H1 (cell line): ENCODE results near the gene CBL. TPM values are rescaled to one million over a fixed set of nuclear protein-coding genes. Genes with fewer than 3 reads are reported as not detected.

Experiments
- CTCF ChIA-PET: fragments of 300-600 bp; sonication (Branson Sonifier 250); formaldehyde crosslinking; loops from one replicate; lab custom pipeline; 2021; ENCODE audit not compliant: partially characterized antibody; lab: Charles Lee
- POLR2A ChIA-PET: fragments of 300-600 bp; sonication (Branson Sonifier 250); formaldehyde crosslinking; loops from one replicate; lab custom pipeline; 2021; ENCODE audit warnings: inconsistent platforms; ENCODE audit not compliant: partially characterized antibody; lab: Charles Lee
- DNase-seq, 2 experiments: peaks; one replicate each; pipeline versions ENCODE4 v3.0.0 to v3.0.0-alpha.2; 2010 to 2022; ENCODE audit warnings: low spot score in 2 of 2, low read depth in 1 of 2, mixed read lengths in 1 of 2
- FAIRE-seq: peaks from 2 replicates; lab custom pipeline; 2011; peaks lifted over from hg19 to GRCh38; lab: Jason Lieb, UNC
- H2AFZ ChIP-seq: 2 replicates; pipeline ENCODE4 v1.8.1; 2012; ENCODE audit warnings: low read length, inconsistent platforms
- H2AK5ac ChIP-seq: 2 replicates; pipeline ENCODE4 v1.6.1; 2013; ENCODE audit warnings: low read depth, low read length
- H2BK120ac ChIP-seq: replicated peaks from 2 replicates; pipeline ENCODE3; 2013; ENCODE audit warnings: low read depth, low read length, inconsistent platforms
- H2BK12ac ChIP-seq: 2 replicates; pipeline ENCODE4 v1.6.1; 2013; ENCODE audit warnings: low read depth, low read length
- H2BK15ac ChIP-seq: 2 replicates; pipeline ENCODE4 v1.6.1; 2013; ENCODE audit warnings: low read length
- H2BK20ac ChIP-seq: 2 replicates; pipeline ENCODE4 v1.6.1; 2013; ENCODE audit warnings: low read length
- H2BK5ac ChIP-seq: 2 replicates; pipeline ENCODE4 v1.6.1; 2013; ENCODE audit warnings: low read depth, low read length
- H3K14ac ChIP-seq: 2 replicates; pipeline ENCODE4 v1.6.1; 2013; ENCODE audit warnings: inconsistent platforms; ENCODE audit not compliant: insufficient read length
- H3K18ac ChIP-seq: 2 replicates; pipeline ENCODE4 v1.6.1; 2013; ENCODE audit warnings: low read length; ENCODE audit errors: extremely low read depth
- H3K23ac ChIP-seq: 2 replicates; pipeline ENCODE4 v1.6.1; 2013; ENCODE audit warnings: inconsistent platforms; ENCODE audit not compliant: insufficient read length
- H3K23me2 ChIP-seq: 2 replicates; pipeline ENCODE4 v1.6.1; 2013; ENCODE audit warnings: low read depth, low read length
- H3K27ac ChIP-seq: 2 replicates; pipeline ENCODE4 v1.6.1; 2011; ENCODE audit warnings: low read depth, low read length, inconsistent platforms
- H3K27me3 ChIP-seq, 4 experiments: replicated peaks in 1 of 4; 1 replicate in 1 of 4; 2 replicates in 3 of 4; pipeline versions ENCODE4 v1.6.1 to v1.8.1; 2011 to 2013; ENCODE audit warnings: low read length in 3 of 4, mild to moderate bottlenecking in 3 of 4, inconsistent platforms in 2 of 4, mixed read lengths in 2 of 4, moderate library complexity in 1 of 4; ENCODE audit not compliant: control insufficient read depth in 3 of 4, insufficient read depth in 3 of 4; ENCODE audit errors: extremely low read depth in 1 of 4
- H3K36me3 ChIP-seq, 4 experiments: 2 replicates each; pipeline versions ENCODE4 v1.6.1 to v1.8.1; 2011 to 2013; ENCODE audit warnings: mild to moderate bottlenecking in 4 of 4, low read length in 3 of 4, moderate library complexity in 2 of 4, control low read depth in 1 of 4, inconsistent platforms in 1 of 4; ENCODE audit not compliant: insufficient read depth in 4 of 4, control insufficient read depth in 2 of 4
- H3K4ac ChIP-seq: replicated peaks from 2 replicates; pipeline ENCODE3; 2013; ENCODE audit warnings: low read length, low read depth, mixed read lengths, inconsistent platforms; ENCODE audit not compliant: insufficient read length
- H3K4me1 ChIP-seq, 4 experiments: replicated peaks in 1 of 4; 1 replicate in 1 of 4; 2 replicates in 3 of 4; pipeline versions ENCODE4 v1.6.1 to v1.8.1; 2011 to 2013; ENCODE audit warnings: low read length in 3 of 4, inconsistent platforms in 2 of 4, mixed read lengths in 1 of 4; ENCODE audit not compliant: insufficient read depth in 4 of 4, control insufficient read depth in 3 of 4
- H3K4me2 ChIP-seq, 2 experiments: 2 replicates each; pipeline versions ENCODE4 v1.6.1 to v1.8.1; 2011 to 2013; ENCODE audit warnings: low read depth in 2 of 2, low read length in 2 of 2, control low read depth in 1 of 2, inconsistent platforms in 1 of 2, mild to moderate bottlenecking in 1 of 2; ENCODE audit not compliant: insufficient read depth in 1 of 2
- H3K4me3 ChIP-seq, 4 experiments: fragments of 200-600, 300-600 bp in 1 of 4; sonication (generic), shearing (Covaris generic), sonication (Bioruptor Twin) in 1 of 4; 2 replicates each; pipeline versions ENCODE4 v1.5.1 to v1.8.1; 2011 to 2016; ENCODE audit warnings: low read length in 4 of 4, low read depth in 3 of 4, control low read depth in 2 of 4, inconsistent platforms in 2 of 4, mild to moderate bottlenecking in 2 of 4, mixed read lengths in 1 of 4, moderate library complexity in 1 of 4; ENCODE audit not compliant: insufficient read depth in 2 of 4; ENCODE audit errors: extremely low read depth in 1 of 4
- H3K56ac ChIP-seq: replicated peaks from 2 replicates; pipeline ENCODE3; 2013; ENCODE audit warnings: low read depth, mild to moderate bottlenecking, mixed read lengths, low read length, inconsistent platforms; ENCODE audit not compliant: insufficient read length
- H3K79me1 ChIP-seq: 2 replicates; pipeline ENCODE4 v1.6.1; 2013; ENCODE audit warnings: low read depth, low read length, control low read depth
- H3K79me2 ChIP-seq, 2 experiments: 2 replicates each; pipeline versions ENCODE4 v1.6.1 to v1.8.1; 2012 to 2013; ENCODE audit warnings: low read length in 2 of 2, mild to moderate bottlenecking in 2 of 2, inconsistent platforms in 1 of 2; ENCODE audit not compliant: insufficient read depth in 2 of 2, control insufficient read depth in 1 of 2
- H3K9ac ChIP-seq, 4 experiments: replicated peaks in 1 of 4; 1 replicate in 1 of 4; 2 replicates in 3 of 4; pipeline versions ENCODE4 v1.6.1 to v1.8.1; 2011 to 2013; ENCODE audit warnings: low read depth in 3 of 4, low read length in 3 of 4, control low read depth in 2 of 4, mild to moderate bottlenecking in 2 of 4, moderate library complexity in 2 of 4, inconsistent platforms in 1 of 4; ENCODE audit errors: extremely low read depth in 1 of 4
- H3K9me3 ChIP-seq, 2 experiments: 2 replicates each; pipeline versions ENCODE4 v1.6.1 to v1.8.1; 2012 to 2013; ENCODE audit warnings: mild to moderate bottlenecking in 2 of 2, moderate library complexity in 2 of 2, control low read depth in 1 of 2, inconsistent platforms in 1 of 2, low read depth in 1 of 2, low read length in 1 of 2, mixed read lengths in 1 of 2; ENCODE audit not compliant: insufficient read depth in 2 of 2
- H4K20me1 ChIP-seq, 2 experiments: replicated peaks in 1 of 2; 2 replicates each; pipeline versions ENCODE3 to v1.8.1; 2011 to 2013; ENCODE audit warnings: inconsistent platforms in 2 of 2, low read length in 2 of 2, mild to moderate bottlenecking in 1 of 2; ENCODE audit not compliant: insufficient read depth in 2 of 2, control insufficient read depth in 1 of 2
- H4K5ac ChIP-seq: 2 replicates; pipeline ENCODE4 v1.6.1; 2013; ENCODE audit warnings: low read length, low read depth, mixed read lengths, inconsistent platforms; ENCODE audit not compliant: insufficient read length
- H4K8ac ChIP-seq: 2 replicates; pipeline ENCODE4 v1.8.0; 2013; ENCODE audit warnings: mild to moderate bottlenecking, moderate library complexity, low read length, inconsistent platforms; ENCODE audit not compliant: insufficient read depth; ENCODE audit errors: extremely low read depth
- H4K91ac ChIP-seq: replicated peaks from 2 replicates; pipeline ENCODE3; 2013; ENCODE audit warnings: low read length, mixed read lengths, inconsistent platforms; ENCODE audit not compliant: insufficient read length
- BACH1 ChIP-seq: IDR thresholded peaks from 2 replicates; pipeline ENCODE4 v1.6.1; 2012; ENCODE audit warnings: low read length, improper control_type of control experiment
- CBX5 ChIP-seq: fragments of 300-800, 300-1000 bp; sonication (generic); IDR thresholded peaks from 2 replicates; pipeline ENCODE4 v1.7.1; 2016; ENCODE audit warnings: antibody characterized with exemption, low read length, low read depth
- GTF2F1 ChIP-seq: IDR thresholded peaks from 2 replicates; pipeline ENCODE4 v1.6.1; 2012; ENCODE audit warnings: low read depth, low read length, improper control_type of control experiment, borderline replicate concordance
- JUND ChIP-seq: IDR thresholded peaks from 2 replicates; pipeline ENCODE4 v1.6.1; 2011; ENCODE audit warnings: mild to moderate bottlenecking, improper control_type of control experiment, low read length
- NANOG ChIP-seq: IDR thresholded peaks from 2 replicates; pipeline ENCODE4 v1.6.1; 2011; ENCODE audit warnings: low read length, low read depth, mild to moderate bottlenecking, inconsistent platforms; ENCODE audit not compliant: insufficient read depth, poor library complexity, severe bottlenecking
- RXRA ChIP-seq: IDR thresholded peaks from 2 replicates; pipeline ENCODE4 v1.6.1; 2011; ENCODE audit warnings: low read depth, mild to moderate bottlenecking, low read length, moderate library complexity; ENCODE audit not compliant: insufficient read depth
- SAP30 ChIP-seq: fragments of 300-600 bp; sonication (generic); IDR thresholded peaks from 2 replicates; pipeline ENCODE4 v1.7.1; 2012; ENCODE audit warnings: low read length, moderate library complexity, mild to moderate bottlenecking, inconsistent platforms; ENCODE audit not compliant: insufficient read depth, insufficient replicate concordance
- SUZ12 ChIP-seq: fragments of 200-600 bp; sonication (generic); IDR thresholded peaks from 2 replicates; pipeline ENCODE4 v1.6.1; 2012; ENCODE audit warnings: mild to moderate bottlenecking, inconsistent platforms, low read length, moderate library complexity, mixed read lengths
- TAF1 ChIP-seq: IDR thresholded peaks from 2 replicates; pipeline ENCODE4 v1.6.1; 2011; ENCODE audit warnings: mild to moderate bottlenecking, low read depth, low read length
- TBP ChIP-seq: IDR thresholded peaks from 2 replicates; pipeline ENCODE4 v1.6.1; 2011; ENCODE audit warnings: low read depth, low read length, improper control_type of control experiment
- YY1 ChIP-seq: IDR thresholded peaks from 2 replicates; pipeline ENCODE4 v1.6.1; 2011; ENCODE audit warnings: low read depth, mild to moderate bottlenecking, low read length
- ZNF274 ChIP-seq: IDR thresholded peaks from 2 replicates; pipeline ENCODE4 v1.7.0; 2012; ENCODE audit warnings: low read length, borderline replicate concordance; ENCODE audit errors: extremely low read depth
- WGBS, 2 experiments: shearing (Covaris generic) in 1 of 2; methylation state at CpG; one replicate each; pipeline versions ENCODE4 v1.1.6 to v1.1.7; 2013 to 2015; ENCODE audit warnings: low lambda C conversion rate in 2 of 2, mixed read lengths in 2 of 2, inconsistent platforms in 1 of 2, low coverage in 1 of 2, missing lambda C conversion rate in 1 of 2; ENCODE audit not compliant: insufficient replicate concordance in 2 of 2, insufficient coverage in 1 of 2, insufficient read length in 1 of 2; ENCODE audit errors: extremely low coverage in 1 of 2, missing lambda C conversion rate in 1 of 2; 5-methylcytosine and 5-hydroxymethylcytosine counted together
- polyA plus RNA-seq, 7 experiments: library from polyadenylated mRNA; depleted of rRNA in 3 of 7; stranded (reverse) in 5 of 7; unstranded in 2 of 7; fragments of >200 nt in 5 of 7; fragments of 200-250 nt in 2 of 7; gene quantifications; 1 replicate in 5 of 7; 2 replicates in 1 of 7; 4 replicates in 1 of 7; pipeline versions ENCODE4 v1.2.1 to v1.2.3, GENCODE V29; 2011 to 2013; ENCODE audit warnings: missing spikeins in 2 of 7, mixed read lengths in 2 of 7
- total RNA-seq: library from RNA; stranded (reverse); fragmentation: NEBNext Ultra II Directional; extraction: Animal tissue kit (Norgen Biotek cat#: 25700); gene quantifications from 2 replicates; pipeline ENCODE4 v1.2.1, GENCODE V29; 2021

Gene CBL
- total and polyA plus RNA-seq, 2 of the 8 experiments (the other 6 are each of a cell fraction or from before 2014, with no cell fraction given) = 23.1 to 57.8 TPM

DNA sequence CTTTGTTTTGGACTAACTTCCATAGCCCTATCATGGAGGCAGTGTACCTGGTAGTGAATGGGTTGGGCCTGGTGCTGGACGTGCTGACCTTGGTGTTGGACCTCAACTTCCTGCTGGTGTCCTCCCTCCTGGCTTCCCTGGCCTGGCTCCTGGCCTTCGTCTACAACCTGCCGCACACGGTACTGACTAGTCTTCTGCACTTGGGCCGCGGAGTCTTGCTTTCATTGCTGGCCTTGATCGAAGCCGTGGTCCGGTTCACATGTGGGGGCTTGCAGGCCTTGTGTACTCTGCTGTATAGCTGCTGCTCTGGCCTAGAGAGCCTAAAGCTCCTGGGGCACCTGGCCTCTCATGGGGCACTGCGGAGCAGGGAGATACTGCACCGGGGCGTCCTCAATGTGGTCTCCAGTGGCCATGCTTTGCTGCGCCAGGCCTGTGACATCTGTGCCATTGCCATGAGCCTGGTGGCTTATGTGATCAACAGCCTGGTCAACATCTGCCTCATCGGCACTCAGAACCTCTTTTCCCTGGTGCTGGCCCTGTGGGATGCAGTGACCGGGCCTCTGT is 129.0 kb downstream of the CBL start:
- H2AFZ ChIP-seq = no peak overlapping the region
- H3K23me2 ChIP-seq = peaks cover 11% of the 10 kb centered on the region; the same call in 1 of the 2 replicates
- POLR2A ChIA-PET = interaction anchor here (1.3 to 3.9 kb wide), 4 partner anchors 13 to 34 kb away, joined by 3 to 29 read pairs (median 10); no protein-coding TSS in a partner anchor
- TF ChIP-seq RXRA (no peak), JUND (no peak), SAP30 (no peak), TAF1 (no peak), GTF2F1 (no peak), TBP (no peak), CBX5 (no peak), BACH1 (no peak), SUZ12 (no peak), ZNF274 (no peak), YY1 (no peak), NANOG (no peak)

More for the DNA sequence above, 129.0 kb downstream of the CBL start:
- Histone ChIP-seq H3K4ac (peak overlapping the region; percentile 35), H2BK15ac (no peak overlapping the region), H3K56ac (no peak overlapping the region), H3K79me1 (peaks cover 12% of the 10 kb centered on the region), H3K79me2 (peaks cover 5 to 26% of the 10 kb centered on the region in 2 experiments; a peak in 3 of 4 replicates), H2BK5ac (peak overlapping the region; percentile 24; the same call in 1 of the 2 replicates), H4K20me1 (peaks cover 3 to 11% of the 10 kb centered on the region in 2 experiments), H2BK120ac (no peak overlapping the region), H3K18ac (no peak overlapping the region), H3K27ac (peak overlapping the region; percentile 89), H2BK12ac (peak overlapping the region; percentile 20), H3K4me2 (peak overlapping the region; percentile 96 to 98), H2BK20ac (no peak overlapping the region), H3K36me3 (peaks cover 0 to 6% (median 2%) of the 10 kb centered on the region in 4 experiments; a peak in 1 of 8 replicates), H3K27me3 (peaks cover 4 to 16% (median 13%) of the 10 kb centered on the region in 4 experiments; a peak in 6 of 7 replicates), H3K9me3 (no peaks in the 10 kb centered on the region), H3K4me3 (peak overlapping the region; percentile 92 to 96 (median 96)), H4K91ac (no peak overlapping the region), H3K14ac (no peak overlapping the region), H3K23ac (no peak overlapping the region), H2AK5ac (no peak overlapping the region; the same call in 1 of the 2 replicates), H3K9ac (peak overlapping the region; percentile 35 to 97 (median 94); a peak in 6 of 7 replicates), H4K5ac (no peak overlapping the region), H3K4me1 (peaks cover 5 to 27% (median 20%) of the 10 kb centered on the region in 4 experiments), H4K8ac (peak overlapping the region; percentile 1)
- no peak for DNase-seq
- 87% methylated on average over 15 of the region's 15 CpGs; no CpG with 5 or more reads in 1 of the 2 experiments for WGBS, 2 experiments
- no peak for FAIRE-seq
- CTCF ChIA-PET = interaction anchor here (0.7 to 20.0 kb wide), 5 partner anchors 15 to 788 kb away, joined by 3 to 415 read pairs (median 4); partner anchors contain the start of gene MCAM
